GM18511 (cell line): ENCODE data around the gene GSAP.
A peak's percentile ranks its signal among the peaks of the same experiment; 100 is the strongest.
"Not testable (repeated sequence)": the region's sequence is repeated elsewhere in the genome, so short reads cannot be mapped to it uniquely, and the experiment has no call there.

ENCODE experiments used
- ATAC-seq: cut with Tn5 transposase; IDR thresholded peaks from one replicate; pipeline ENCODE4 v1.9.1; 2021; ENCODE audit warnings: mild to moderate bottlenecking, moderate library complexity; ENCODE audit not compliant: unreplicated experiment

GSAP gene

GRCh38 chr7:77293046-77293445 is 123.1 kb downstream of the GSAP start:
- ATAC-seq: no peak

- no peak for ATAC-seq
Measured at GRCh38 chr7:77290425-77290824, 125.7 kb downstream of the GSAP start.

- no peak for ATAC-seq
Measured at GRCh38 chr7:77289387-77289786, 126.8 kb downstream of the GSAP start.

- no peak for ATAC-seq
Measured at GRCh38 chr7:77288676-77289320, 127.4 kb downstream of the GSAP start.

- no peak for ATAC-seq
Measured at GRCh38 chr7:77284616-77285015, 131.5 kb downstream of the GSAP start.

GRCh38 chr7:77284005-77284404 is 132.1 kb downstream of the GSAP start:
- no peak for ATAC-seq

GRCh38 chr7:77282897-77283296 is 133.3 kb downstream of the GSAP start:
- no peak for ATAC-seq

GRCh38 chr7:77281780-77282478 is 134.2 kb downstream of the GSAP start:
- ATAC-seq: no peak

GRCh38 chr7:77276120-77276519 is 140.0 kb downstream of the GSAP start:
- no peak for ATAC-seq

GRCh38 chr7:77275663-77276062 is 140.5 kb downstream of the GSAP start:
- ATAC-seq: not testable (repeated sequence)

GRCh38 chr7:77271766-77272165 is 144.4 kb downstream of the GSAP start:
- no peak for ATAC-seq

- ATAC-seq: no peak
Measured at GRCh38 chr7:77270094-77270480, 146.1 kb downstream of the GSAP start.

GRCh38 chr7:77269360-77270093 is 146.6 kb downstream of the GSAP start:
- ATAC-seq: peak; percentile 89

- ATAC-seq: peak; percentile 90
Measured at GRCh38 chr7:77266291-77266794, 149.8 kb downstream of the GSAP start.

- no peak for ATAC-seq
Measured at GRCh38 chr7:77265666-77266065, 150.5 kb downstream of the GSAP start.

GRCh38 chr7:77262316-77262715 is 153.8 kb downstream of the GSAP start:
- no peak for ATAC-seq
